ENCODE data around the gene KSR1.
A peak's percentile ranks its signal among the peaks of the same experiment; 100 is the strongest.

GRCh38 chr17:27415120-27415795, 41.0 kb upstream of the KSR1 start:
- TF ChIP-seq POLR2AphosphoS5 (IDR thresholded peaks at IDR 0.05) (peak; percentile 76), POLR2A (IDR thresholded peaks at IDR 0.05) (no peak), CTCF (IDR thresholded peaks at IDR 0.05) (no peak)
